ENCODE results near the gene TXK.

GRCh38 chr4:48121180-48121579 lies 12.9 kb downstream of the TXK start:
- TF ChIP-seq, protein P1, sequence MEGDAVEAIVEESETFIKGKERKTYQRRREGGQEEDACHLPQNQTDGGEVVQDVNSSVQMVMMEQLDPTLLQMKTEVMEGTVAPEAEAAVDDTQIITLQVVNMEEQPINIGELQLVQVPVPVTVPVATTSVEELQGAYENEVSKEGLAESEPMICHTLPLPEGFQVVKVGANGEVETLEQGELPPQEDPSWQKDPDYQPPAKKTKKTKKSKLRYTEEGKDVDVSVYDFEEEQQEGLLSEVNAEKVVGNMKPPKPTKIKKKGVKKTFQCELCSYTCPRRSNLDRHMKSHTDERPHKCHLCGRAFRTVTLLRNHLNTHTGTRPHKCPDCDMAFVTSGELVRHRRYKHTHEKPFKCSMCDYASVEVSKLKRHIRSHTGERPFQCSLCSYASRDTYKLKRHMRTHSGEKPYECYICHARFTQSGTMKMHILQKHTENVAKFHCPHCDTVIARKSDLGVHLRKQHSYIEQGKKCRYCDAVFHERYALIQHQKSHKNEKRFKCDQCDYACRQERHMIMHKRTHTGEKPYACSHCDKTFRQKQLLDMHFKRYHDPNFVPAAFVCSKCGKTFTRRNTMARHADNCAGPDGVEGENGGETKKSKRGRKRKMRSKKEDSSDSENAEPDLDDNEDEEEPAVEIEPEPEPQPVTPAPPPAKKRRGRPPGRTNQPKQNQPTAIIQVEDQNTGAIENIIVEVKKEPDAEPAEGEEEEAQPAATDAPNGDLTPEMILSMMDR (IDR thresholded peaks at IDR 0.05) = no peak
- no peak for TF ChIP-seq POLR2A (IDR thresholded peaks at IDR 0.05)
